ENCODE data around the gene CYP17A1. TPM values are rescaled to one million over a fixed set of nuclear protein-coding genes. Genes with fewer than 3 reads are reported as not detected.
"Not testable (repeated sequence)": the region's sequence is repeated elsewhere in the genome, so short reads cannot be mapped to it uniquely, and the experiment has no call there.

Gene CYP17A1
- total and polyA plus RNA-seq, 2 donors: 0.14 to 0.32 TPM

DNA sequence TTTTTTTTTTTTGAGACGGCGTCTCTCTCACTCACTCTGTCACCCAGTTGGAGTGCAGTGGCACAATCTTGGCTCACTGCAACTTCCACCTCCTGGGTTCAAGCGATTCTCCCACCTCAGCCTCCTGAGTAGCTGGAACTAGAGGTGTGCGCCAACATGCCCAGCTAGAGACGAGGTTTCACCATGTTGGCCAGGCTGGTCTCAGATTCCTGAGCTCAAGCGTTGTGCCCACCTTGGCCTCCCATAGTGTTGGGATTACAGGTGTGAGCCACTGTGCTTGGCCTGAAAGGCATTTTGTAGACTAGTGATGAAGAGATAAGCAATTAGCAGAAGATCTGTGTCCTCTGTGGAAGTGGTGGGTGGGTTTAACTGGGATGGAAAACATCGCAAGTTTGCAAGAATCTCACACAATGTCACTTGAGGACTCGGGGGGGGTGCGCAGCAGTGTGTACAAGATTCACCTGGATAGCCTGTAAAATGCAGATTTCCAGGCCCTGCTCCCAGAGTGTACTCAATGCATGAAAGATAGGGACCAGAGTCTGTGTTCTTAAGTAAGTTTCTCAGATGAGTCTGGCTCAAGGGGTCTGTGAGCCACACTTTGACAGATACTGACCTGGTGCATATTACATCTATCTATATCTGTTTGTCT is 10.9 kb downstream of the CYP17A1 start:
- Histone ChIP-seq H3K9me3 (ENCODE audit: control insufficient read depth in 2 of 2, insufficient read depth in 1 of 2, low read length in 1 of 2) (peaks cover 0 to 10% of the 10 kb centered on the region in 2 donors), H3K36me3 (ENCODE audit: control insufficient read depth in 2 of 2, insufficient read depth in 2 of 2, low read length in 1 of 2) (no peaks in the 10 kb centered on the region), H3K4me3 (ENCODE audit: low read length in 2 of 2) (no peak overlapping the region), H3K27me3 (ENCODE audit: control insufficient read depth in 2 of 2, insufficient read depth in 1 of 2, low read length in 1 of 2) (no peaks in the 10 kb centered on the region), H3K4me1 (ENCODE audit: control insufficient read depth in 2 of 2, insufficient read depth in 2 of 2, low read length in 2 of 2) (peaks cover 0 to 13% of the 10 kb centered on the region in 2 donors), H3K27ac (ENCODE audit: low read depth in 1 of 2, low read length in 1 of 2) (no peak overlapping the region)
- no peak for DNase-seq (ENCODE audit: low read depth in 6 of 9, low spot score in 9 of 9)
- WGBS: 96% methylated on average over 9 of the region's 9 CpGs

DNA sequence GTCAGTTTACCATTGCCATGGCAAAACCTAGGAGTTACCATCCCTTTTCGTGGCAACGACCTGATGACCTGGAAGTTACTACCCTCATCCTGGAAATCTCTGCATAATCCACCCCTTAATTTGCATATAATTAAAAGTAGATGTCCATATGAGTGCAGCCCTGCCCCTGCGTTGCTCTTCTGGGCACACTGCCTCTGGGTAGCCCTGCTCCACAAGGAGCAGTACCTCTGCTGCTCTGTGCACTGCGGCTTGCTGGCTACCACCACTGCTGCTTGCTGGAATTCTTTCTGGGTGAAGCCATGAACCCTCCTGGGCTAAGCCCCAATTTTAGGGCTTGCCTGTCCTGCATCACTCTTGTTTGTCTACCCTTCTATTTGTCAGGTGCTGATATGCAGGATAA is 12.5 kb downstream of the CYP17A1 start:
- H3K27me3 ChIP-seq (ENCODE audit: control insufficient read depth in 2 of 2, insufficient read depth in 1 of 2, low read length in 1 of 2): no peaks in the 10 kb centered on the region
- no peaks in the 10 kb centered on the region for H3K36me3 ChIP-seq (ENCODE audit: control insufficient read depth in 2 of 2, insufficient read depth in 2 of 2, low read length in 1 of 2)
- WGBS: 99% methylated on average over 4 of the region's 4 CpGs
- H3K9me3 ChIP-seq (ENCODE audit: control insufficient read depth in 2 of 2, insufficient read depth in 1 of 2, low read length in 1 of 2): peaks cover 0 to 10% of the 10 kb centered on the region in 2 donors
- H3K27ac ChIP-seq (ENCODE audit: low read depth in 1 of 2, low read length in 1 of 2): no peak overlapping the region
- H3K4me3 ChIP-seq (ENCODE audit: low read length in 2 of 2): no peak overlapping the region
- H3K4me1 ChIP-seq (ENCODE audit: control insufficient read depth in 2 of 2, insufficient read depth in 2 of 2, low read length in 2 of 2): peaks cover 0 to 10% of the 10 kb centered on the region in 2 donors
- no peak for DNase-seq (ENCODE audit: low read depth in 6 of 9, low spot score in 9 of 9)

GRCh38 chr10:102822222-102822621 is 15.0 kb downstream of the CYP17A1 start:
- 96% methylated on average over 12 of the region's 12 CpGs for WGBS
- Histone ChIP-seq H3K4me3 (ENCODE audit: low read length in 2 of 2) (no peak overlapping the region), H3K36me3 (ENCODE audit: control insufficient read depth in 2 of 2, insufficient read depth in 2 of 2, low read length in 1 of 2) (no peaks in the 10 kb centered on the region), H3K27me3 (ENCODE audit: control insufficient read depth in 2 of 2, insufficient read depth in 1 of 2, low read length in 1 of 2) (no peaks in the 10 kb centered on the region), H3K4me1 (ENCODE audit: control insufficient read depth in 2 of 2, insufficient read depth in 2 of 2, low read length in 2 of 2) (peaks cover 4 to 18% of the 10 kb centered on the region in 2 donors), H3K27ac (ENCODE audit: low read depth in 1 of 2, low read length in 1 of 2) (no peak overlapping the region), H3K9me3 (ENCODE audit: control insufficient read depth in 2 of 2, insufficient read depth in 1 of 2, low read length in 1 of 2) (peaks cover 0 to 10% of the 10 kb centered on the region in 2 donors)
- DNase-seq (ENCODE audit: low read depth in 6 of 9, low spot score in 9 of 9): no peak

- Histone ChIP-seq H3K36me3 (ENCODE audit: control insufficient read depth in 2 of 2, insufficient read depth in 2 of 2, low read length in 1 of 2) (peaks cover 7 to 12% of the 10 kb centered on the region in 2 donors), H3K4me1 (ENCODE audit: control insufficient read depth in 2 of 2, insufficient read depth in 2 of 2, low read length in 2 of 2) (peaks cover 4 to 29% of the 10 kb centered on the region in 2 donors)
- DNase-seq (ENCODE audit: low read depth in 6 of 9, low spot score in 9 of 9); H3K9me3 ChIP-seq (ENCODE audit: control insufficient read depth in 2 of 2, insufficient read depth in 1 of 2, low read length in 1 of 2); H3K4me3 ChIP-seq (ENCODE audit: low read length in 2 of 2); H3K27ac ChIP-seq (ENCODE audit: low read depth in 1 of 2, low read length in 1 of 2); H3K27me3 ChIP-seq (ENCODE audit: control insufficient read depth in 2 of 2, insufficient read depth in 1 of 2, low read length in 1 of 2): not testable (repeated sequence)
- 98% methylated on average over 5 of the region's 5 CpGs for WGBS
These were observed 17.2 kb downstream of the CYP17A1 start for GRCh38 chr10:102820008-102820407.

GRCh38 chr10:102819054-102819453 is 18.2 kb downstream of the CYP17A1 start:
- H3K4me1 ChIP-seq (ENCODE audit: control insufficient read depth in 2 of 2, insufficient read depth in 2 of 2, low read length in 2 of 2): peaks cover 6 to 39% of the 10 kb centered on the region in 2 donors
- no peak overlapping the region for H3K4me3 ChIP-seq (ENCODE audit: low read length in 2 of 2)
- 30% methylated on average over 6 of the region's 6 CpGs for WGBS
- H3K9me3 ChIP-seq (ENCODE audit: control insufficient read depth in 2 of 2, insufficient read depth in 1 of 2, low read length in 1 of 2): peaks cover 0 to 6% of the 10 kb centered on the region in 2 donors
- no peaks in the 10 kb centered on the region for H3K27me3 ChIP-seq (ENCODE audit: control insufficient read depth in 2 of 2, insufficient read depth in 1 of 2, low read length in 1 of 2)
- peaks cover 16 to 20% of the 10 kb centered on the region in 2 donors for H3K36me3 ChIP-seq (ENCODE audit: control insufficient read depth in 2 of 2, insufficient read depth in 2 of 2, low read length in 1 of 2)
- peak overlapping the region; percentile 70 to 73 for H3K27ac ChIP-seq (ENCODE audit: low read depth in 1 of 2, low read length in 1 of 2)
- DNase-seq (ENCODE audit: low read depth in 6 of 9, low spot score in 9 of 9): no peak

DNA sequence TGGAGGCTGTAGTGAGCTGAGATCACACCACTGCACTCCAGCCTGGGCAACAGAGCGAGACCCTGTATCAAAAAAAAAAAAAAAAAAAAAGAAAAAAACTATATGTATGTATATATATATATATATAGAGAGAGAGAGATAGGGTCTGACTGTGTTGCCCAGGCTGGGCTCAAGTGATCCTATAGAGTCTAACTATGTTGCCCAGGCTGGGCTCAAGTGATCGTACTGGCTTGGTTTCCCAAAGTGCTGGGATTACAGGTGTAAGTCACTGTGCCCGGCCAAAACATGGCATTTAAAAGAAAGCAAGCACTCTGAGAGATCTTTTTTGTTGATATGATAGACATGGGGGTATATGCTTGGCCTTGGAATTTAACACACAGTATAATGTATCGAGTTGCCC is 20.0 kb downstream of the CYP17A1 start:
- WGBS: 95% methylated on average over 4 of the region's 4 CpGs
- Histone ChIP-seq H3K27ac (ENCODE audit: low read depth in 1 of 2, low read length in 1 of 2) (peak overlapping the region in 1 of 2 donors; percentile 46), H3K4me1 (ENCODE audit: control insufficient read depth in 2 of 2, insufficient read depth in 2 of 2, low read length in 2 of 2) (peaks cover 17 to 58% of the 10 kb centered on the region in 2 donors), H3K4me3 (ENCODE audit: low read length in 2 of 2) (no peak overlapping the region), H3K36me3 (ENCODE audit: control insufficient read depth in 2 of 2, insufficient read depth in 2 of 2, low read length in 1 of 2) (peaks cover 30 to 38% of the 10 kb centered on the region in 2 donors), H3K9me3 (ENCODE audit: control insufficient read depth in 2 of 2, insufficient read depth in 1 of 2, low read length in 1 of 2) (no peaks in the 10 kb centered on the region), H3K27me3 (ENCODE audit: control insufficient read depth in 2 of 2, insufficient read depth in 1 of 2, low read length in 1 of 2) (no peaks in the 10 kb centered on the region)
- no peak for DNase-seq (ENCODE audit: low read depth in 6 of 9, low spot score in 9 of 9)

- H3K4me3 ChIP-seq (ENCODE audit: low read length in 2 of 2): no peak overlapping the region
- H3K36me3 ChIP-seq (ENCODE audit: control insufficient read depth in 2 of 2, insufficient read depth in 2 of 2, low read length in 1 of 2): peaks cover 42 to 50% of the 10 kb centered on the region in 2 donors
- no peaks in the 10 kb centered on the region for H3K9me3 ChIP-seq (ENCODE audit: control insufficient read depth in 2 of 2, insufficient read depth in 1 of 2, low read length in 1 of 2)
- H3K27ac ChIP-seq (ENCODE audit: low read depth in 1 of 2, low read length in 1 of 2): peak overlapping the region; percentile 75 to 80
- no peak for DNase-seq (ENCODE audit: low read depth in 6 of 9, low spot score in 9 of 9)
- H3K27me3 ChIP-seq (ENCODE audit: control insufficient read depth in 2 of 2, insufficient read depth in 1 of 2, low read length in 1 of 2): no peaks in the 10 kb centered on the region
- peaks cover 22 to 70% of the 10 kb centered on the region in 2 donors for H3K4me1 ChIP-seq (ENCODE audit: control insufficient read depth in 2 of 2, insufficient read depth in 2 of 2, low read length in 2 of 2)
- WGBS: 85% methylated on average over 12 of the region's 12 CpGs
These were observed 21.2 kb downstream of the CYP17A1 start for GRCh38 chr10:102815790-102816549.

GRCh38 chr10:102814873-102815661 is 22.1 kb downstream of the CYP17A1 start:
- 94% methylated on average over 23 of the region's 23 CpGs for WGBS
- no peaks in the 10 kb centered on the region for H3K27me3 ChIP-seq (ENCODE audit: control insufficient read depth in 2 of 2, insufficient read depth in 1 of 2, low read length in 1 of 2)
- peaks cover 45 to 53% of the 10 kb centered on the region in 2 donors for H3K36me3 ChIP-seq (ENCODE audit: control insufficient read depth in 2 of 2, insufficient read depth in 2 of 2, low read length in 1 of 2)
- no peaks in the 10 kb centered on the region for H3K9me3 ChIP-seq (ENCODE audit: control insufficient read depth in 2 of 2, insufficient read depth in 1 of 2, low read length in 1 of 2)
- H3K4me1 ChIP-seq (ENCODE audit: control insufficient read depth in 2 of 2, insufficient read depth in 2 of 2, low read length in 2 of 2): peaks cover 22 to 73% of the 10 kb centered on the region in 2 donors
- no peak overlapping the region for H3K4me3 ChIP-seq (ENCODE audit: low read length in 2 of 2)
- peak overlapping the region; percentile 75 to 80 for H3K27ac ChIP-seq (ENCODE audit: low read depth in 1 of 2, low read length in 1 of 2)
- DNase-seq (ENCODE audit: low read depth in 6 of 9, low spot score in 9 of 9): no peak

All from thymus (tissue), 11 donors.